HPDE6-E6E7 (cell line): ENCODE measurements around the gene KCNJ8.

Source experiments
- DNase-seq: peaks from one replicate; pipeline ENCODE4 v3.0.0; 2011; ENCODE audit warnings: missing footprints; ENCODE audit errors: extremely low spot score

KCNJ8 gene

DNA sequence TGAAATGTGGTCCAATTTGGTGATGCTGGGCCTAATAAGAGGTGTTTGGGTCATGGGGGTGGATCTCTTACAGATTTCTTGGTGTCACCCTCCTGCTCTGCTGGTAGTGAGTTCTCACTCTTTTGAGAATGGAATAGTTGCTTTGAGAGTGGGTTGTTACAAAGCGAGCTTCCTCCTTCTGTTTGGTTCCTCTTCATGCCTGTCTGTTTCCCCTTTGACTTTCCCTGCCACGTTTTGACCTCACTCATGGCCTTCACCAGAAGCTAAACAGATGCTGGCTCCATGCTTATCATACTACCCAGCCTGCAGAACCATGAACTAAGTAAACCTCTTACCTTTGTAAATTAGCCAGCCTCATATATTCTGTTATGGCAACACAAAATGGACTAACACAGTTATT lies 59.1 kb downstream of the KCNJ8 start:
- DNase-seq, result no peak
